ENCODE data around the gene RNF157.

DNA sequence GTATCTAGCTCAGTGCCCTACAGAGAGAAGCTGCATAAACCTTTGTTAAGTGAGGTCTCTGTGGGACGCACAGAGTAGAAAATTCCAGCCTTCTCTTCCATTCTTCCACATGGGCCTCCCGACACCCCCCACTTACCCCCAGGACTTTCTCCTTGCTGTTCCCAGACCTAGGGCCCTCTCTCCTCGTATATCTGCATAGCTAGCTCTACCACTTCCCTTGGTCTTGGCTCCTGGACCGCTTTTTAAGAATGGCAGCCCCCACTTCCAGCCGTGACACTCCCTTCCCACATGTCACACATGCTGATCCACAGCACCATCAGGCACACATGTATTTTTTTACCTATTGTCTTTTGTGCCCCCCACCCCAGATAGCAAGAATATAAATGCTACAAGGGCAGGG is 82.5 kb downstream of the RNF157 start:
- TF ChIP-seq, protein P1, sequence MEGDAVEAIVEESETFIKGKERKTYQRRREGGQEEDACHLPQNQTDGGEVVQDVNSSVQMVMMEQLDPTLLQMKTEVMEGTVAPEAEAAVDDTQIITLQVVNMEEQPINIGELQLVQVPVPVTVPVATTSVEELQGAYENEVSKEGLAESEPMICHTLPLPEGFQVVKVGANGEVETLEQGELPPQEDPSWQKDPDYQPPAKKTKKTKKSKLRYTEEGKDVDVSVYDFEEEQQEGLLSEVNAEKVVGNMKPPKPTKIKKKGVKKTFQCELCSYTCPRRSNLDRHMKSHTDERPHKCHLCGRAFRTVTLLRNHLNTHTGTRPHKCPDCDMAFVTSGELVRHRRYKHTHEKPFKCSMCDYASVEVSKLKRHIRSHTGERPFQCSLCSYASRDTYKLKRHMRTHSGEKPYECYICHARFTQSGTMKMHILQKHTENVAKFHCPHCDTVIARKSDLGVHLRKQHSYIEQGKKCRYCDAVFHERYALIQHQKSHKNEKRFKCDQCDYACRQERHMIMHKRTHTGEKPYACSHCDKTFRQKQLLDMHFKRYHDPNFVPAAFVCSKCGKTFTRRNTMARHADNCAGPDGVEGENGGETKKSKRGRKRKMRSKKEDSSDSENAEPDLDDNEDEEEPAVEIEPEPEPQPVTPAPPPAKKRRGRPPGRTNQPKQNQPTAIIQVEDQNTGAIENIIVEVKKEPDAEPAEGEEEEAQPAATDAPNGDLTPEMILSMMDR (IDR thresholded peaks at IDR 0.05) = no peak
- no peak for TF ChIP-seq POLR2A (IDR thresholded peaks at IDR 0.05)

Measured in adrenal gland (tissue), 5 donors.